DOHH2 (cell line): ENCODE data around the gene F9.

Experiments used
- CTCF ChIP-seq: fragments of 200-600 bp; sonication (generic); IDR thresholded peaks from one replicate; pipeline ENCODE4 v1.5.1; 2014; ENCODE audit warnings: antibody characterized with exemption, mild to moderate bottlenecking, low read depth, low read length; ENCODE audit not compliant: poor library complexity, severe bottlenecking
- EZH2phosphoT487 ChIP-seq: fragments of 200-600 bp; sonication (generic); IDR thresholded peaks from 2 replicates; pipeline ENCODE4 v1.6.1; 2017; ENCODE audit warnings: borderline replicate concordance, mild to moderate bottlenecking, antibody characterized with exemption, low read length, moderate library complexity, mixed read lengths

- no peak for TF ChIP-seq CTCF
- TF ChIP-seq EZH2phosphoT487: no peak
Measured at GRCh38 chrX:139566981-139567380, 36.4 kb downstream of the F9 start.
